Activated CD4-positive, alpha-beta T cell treated with anti-CD3 and anti-CD28 coated beads, Interleukin-2, amount 50 U/mL, for 1 hour (primary cell): ENCODE measurements around the gene TRIM38.
"Not testable (repeated sequence)": the region's sequence is repeated elsewhere in the genome, so short reads cannot be mapped to it uniquely, and the experiment has no call there.

Experiments
- DNase-seq: peaks from one replicate; pipeline ENCODE4 v3.0.0-alpha.2; 2020

Gene TRIM38, protein sequence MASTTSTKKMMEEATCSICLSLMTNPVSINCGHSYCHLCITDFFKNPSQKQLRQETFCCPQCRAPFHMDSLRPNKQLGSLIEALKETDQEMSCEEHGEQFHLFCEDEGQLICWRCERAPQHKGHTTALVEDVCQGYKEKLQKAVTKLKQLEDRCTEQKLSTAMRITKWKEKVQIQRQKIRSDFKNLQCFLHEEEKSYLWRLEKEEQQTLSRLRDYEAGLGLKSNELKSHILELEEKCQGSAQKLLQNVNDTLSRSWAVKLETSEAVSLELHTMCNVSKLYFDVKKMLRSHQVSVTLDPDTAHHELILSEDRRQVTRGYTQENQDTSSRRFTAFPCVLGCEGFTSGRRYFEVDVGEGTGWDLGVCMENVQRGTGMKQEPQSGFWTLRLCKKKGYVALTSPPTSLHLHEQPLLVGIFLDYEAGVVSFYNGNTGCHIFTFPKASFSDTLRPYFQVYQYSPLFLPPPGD

GRCh38 chr6:25962149-25963127, at the start of gene TRIM38:
TSS of gene TRIM38 (plus strand) at chr6:25962802. CDS start at chr6:25966523, 3,721 bp downstream.
- peak; percentile 63 for DNase-seq

- DNase-seq: no peak
Measured at GRCh38 chr6:25913741-25914140, 48.9 kb upstream of the TRIM38 start.

DNA sequence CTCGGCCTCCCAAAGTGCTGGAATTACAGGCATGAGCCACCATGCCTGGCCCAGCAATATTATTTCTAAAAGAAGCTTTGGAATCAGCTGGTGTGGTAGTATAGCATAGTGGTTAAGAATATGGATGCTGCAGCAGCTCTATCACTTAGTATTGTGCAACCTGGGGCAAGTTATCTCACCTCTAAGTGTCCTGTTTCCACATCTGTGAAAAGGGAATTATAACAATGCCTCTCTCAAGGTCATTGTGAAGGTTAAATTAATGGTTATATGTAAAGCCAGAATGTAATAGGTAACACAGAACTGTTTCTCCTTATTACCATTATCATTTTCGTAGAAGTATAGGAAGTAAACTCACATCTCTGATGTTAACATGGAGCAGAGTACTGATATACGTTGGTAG, 46.3 kb upstream of the TRIM38 start:
- DNase-seq: no peak

GRCh38 chr6:25916789-25917490, 45.7 kb upstream of the TRIM38 start:
- DNase-seq: no peak

DNA sequence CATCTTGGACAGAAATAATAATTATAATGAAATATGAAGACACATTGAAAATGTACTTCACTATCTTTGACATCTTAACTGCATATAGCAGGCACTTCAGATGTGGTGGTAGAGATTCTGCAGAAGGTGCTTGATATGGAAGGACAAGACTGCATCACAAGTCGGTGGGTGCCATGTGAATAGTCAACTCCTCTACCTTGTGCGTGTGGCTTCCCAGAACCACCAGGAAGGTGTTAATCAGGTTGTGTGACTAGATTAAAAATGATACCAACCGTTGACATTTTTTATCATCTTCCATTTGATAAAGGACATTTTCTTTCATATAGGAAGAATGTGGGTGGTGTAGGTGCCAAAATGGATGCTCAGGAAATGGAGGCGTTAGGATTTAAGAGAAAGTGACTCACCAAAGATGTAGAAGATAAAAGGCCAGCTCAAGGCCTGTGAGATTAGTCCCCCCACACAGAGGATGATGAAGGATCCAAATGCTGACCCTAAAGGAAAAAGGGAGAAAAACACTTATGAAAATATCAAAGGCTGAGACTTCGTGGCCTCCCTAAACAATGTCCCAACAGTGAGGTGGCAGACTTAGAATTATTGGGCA, 44.4 kb upstream of the TRIM38 start:
- DNase-seq: no peak

DNA sequence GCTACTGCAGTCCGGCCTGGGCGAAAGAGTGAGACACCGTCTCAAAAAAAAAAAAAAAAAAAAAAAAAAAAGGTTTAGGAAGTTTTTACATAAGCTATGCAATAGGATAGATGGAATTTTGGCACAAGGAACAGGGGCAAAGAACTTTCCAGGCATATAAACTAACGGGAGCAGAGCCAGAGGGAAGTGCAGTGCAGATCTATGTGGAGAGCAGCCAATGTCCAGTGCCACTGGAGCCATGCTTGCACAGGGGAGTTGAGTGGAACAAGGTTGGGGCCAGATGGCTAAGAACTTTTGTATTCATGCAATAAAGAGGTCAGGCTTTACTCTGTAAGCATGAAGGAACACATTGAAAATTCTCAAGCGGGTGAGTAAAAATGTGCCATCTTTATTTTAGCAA, 42.9 kb upstream of the TRIM38 start:
- no peak for DNase-seq

- no peak for DNase-seq
Measured at GRCh38 chr6:25921525-25922203, 40.9 kb upstream of the TRIM38 start.

GRCh38 chr6:25922301-25922700, 40.3 kb upstream of the TRIM38 start:
- DNase-seq: no peak

- no peak for DNase-seq
Measured at GRCh38 chr6:25925876-25926275, 36.7 kb upstream of the TRIM38 start.

GRCh38 chr6:25927178-25927577, 35.4 kb upstream of the TRIM38 start:
- DNase-seq: no peak

GRCh38 chr6:25927756-25928216, 34.8 kb upstream of the TRIM38 start:
- no peak for DNase-seq

- no peak for DNase-seq
Measured at GRCh38 chr6:25928562-25929324, 33.9 kb upstream of the TRIM38 start.

GRCh38 chr6:25929785-25930184, 32.8 kb upstream of the TRIM38 start:
- DNase-seq: not testable (repeated sequence)

GRCh38 chr6:25930532-25931410, 31.8 kb upstream of the TRIM38 start, which contains the start of gene SLC17A2:
TSS of gene SLC17A2 (minus strand) at chr6:25930691. CDS start at chr6:25925796, 4,895 bp downstream.
- DNase-seq: no peak

- no peak for DNase-seq
Measured at GRCh38 chr6:25931411-25931709, 31.2 kb upstream of the TRIM38 start.

GRCh38 chr6:25934156-25934555, 28.4 kb upstream of the TRIM38 start:
- DNase-seq: no peak

GRCh38 chr6:25934735-25935313, 27.8 kb upstream of the TRIM38 start:
- no peak for DNase-seq

DNA sequence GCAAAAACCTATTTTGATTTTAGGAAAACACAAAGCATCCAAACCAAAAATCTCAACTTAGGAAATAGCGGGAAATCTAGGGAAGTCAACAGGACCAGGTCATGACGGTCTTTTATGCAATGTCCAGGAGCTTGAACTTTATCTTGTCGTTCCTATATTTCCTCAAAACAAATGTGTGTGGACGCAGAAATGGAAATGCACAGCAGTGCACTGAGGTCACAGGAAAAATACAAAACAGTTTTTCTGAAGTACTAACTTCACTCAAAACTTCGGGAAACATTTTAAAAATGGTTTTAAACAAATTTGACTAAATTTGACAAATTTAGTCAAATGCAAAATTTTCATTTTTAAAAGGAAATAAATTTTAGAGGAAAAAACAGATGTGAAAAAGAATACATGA, 26.6 kb upstream of the TRIM38 start:
- DNase-seq: no peak

DNA sequence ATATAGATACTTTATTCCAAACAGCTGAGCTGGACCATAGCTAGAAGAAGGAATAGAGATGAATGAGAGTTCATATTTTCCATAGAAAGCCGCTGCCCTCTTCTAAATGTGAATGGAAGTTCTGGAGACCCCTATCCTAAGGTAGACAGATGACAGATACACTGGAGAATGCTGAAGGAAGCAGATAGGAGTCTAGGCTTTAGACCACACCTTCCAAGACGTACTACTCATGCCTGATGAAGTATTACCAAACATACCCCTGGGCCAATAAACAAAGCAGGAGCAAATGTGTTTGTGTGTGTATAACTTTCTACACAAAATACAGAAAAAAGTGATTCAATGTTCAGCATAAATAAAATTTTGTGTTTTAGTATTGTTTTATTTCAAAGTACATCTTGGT, 23.0 kb upstream of the TRIM38 start:
- DNase-seq: no peak
